ENCODE measurements around the gene PHOX2B.

Gene PHOX2B

DNA sequence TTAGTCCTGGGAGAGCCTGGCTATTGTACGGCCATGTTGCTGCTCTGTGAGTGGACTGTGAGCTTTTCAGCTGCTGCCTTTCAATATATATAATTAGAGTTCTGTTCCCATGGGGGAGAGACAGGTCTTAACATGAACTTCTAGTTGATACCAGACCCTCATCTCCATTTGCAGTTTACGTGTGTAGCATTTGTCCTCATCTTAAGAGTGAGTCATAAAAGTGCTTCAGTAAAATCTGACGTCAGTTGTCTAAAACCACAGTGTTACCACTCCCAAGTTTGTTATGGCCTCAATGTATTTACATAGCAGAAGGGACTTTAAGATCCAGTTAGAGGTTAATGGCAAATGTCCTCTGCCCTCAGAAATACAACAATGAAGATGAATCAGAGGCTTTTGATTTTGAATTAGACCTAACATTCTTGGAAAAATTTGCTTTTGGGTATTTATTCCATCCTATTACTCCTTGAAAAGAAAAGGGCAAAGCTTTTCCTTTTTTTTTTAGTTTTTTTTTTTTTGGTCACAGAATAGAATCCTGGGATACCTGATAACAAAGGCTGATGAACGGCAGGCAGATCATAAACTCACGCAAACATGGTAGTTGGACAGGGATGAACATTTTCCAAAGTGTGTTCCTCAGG is 38.6 kb downstream of the PHOX2B start:
- DNase-seq = no peak

DNA sequence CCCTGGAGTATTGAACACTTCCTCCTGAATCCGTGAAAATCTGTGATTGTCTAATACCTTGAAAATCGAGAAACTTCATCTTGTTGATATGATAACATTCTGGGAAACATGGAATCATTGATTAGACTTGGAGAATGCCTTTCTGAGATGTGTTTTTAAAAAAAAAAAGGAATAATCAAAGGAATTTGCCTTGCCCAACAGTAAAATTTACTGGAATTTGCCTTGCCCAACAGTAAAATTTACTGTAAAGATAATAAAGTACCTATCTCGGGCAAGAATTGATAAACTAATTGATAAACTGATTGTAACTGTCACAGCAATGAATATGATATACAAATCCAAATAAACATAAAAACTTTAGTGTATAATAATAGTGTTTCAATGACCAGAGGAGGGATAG is 44.7 kb downstream of the PHOX2B start:
- no peak for DNase-seq

DNA sequence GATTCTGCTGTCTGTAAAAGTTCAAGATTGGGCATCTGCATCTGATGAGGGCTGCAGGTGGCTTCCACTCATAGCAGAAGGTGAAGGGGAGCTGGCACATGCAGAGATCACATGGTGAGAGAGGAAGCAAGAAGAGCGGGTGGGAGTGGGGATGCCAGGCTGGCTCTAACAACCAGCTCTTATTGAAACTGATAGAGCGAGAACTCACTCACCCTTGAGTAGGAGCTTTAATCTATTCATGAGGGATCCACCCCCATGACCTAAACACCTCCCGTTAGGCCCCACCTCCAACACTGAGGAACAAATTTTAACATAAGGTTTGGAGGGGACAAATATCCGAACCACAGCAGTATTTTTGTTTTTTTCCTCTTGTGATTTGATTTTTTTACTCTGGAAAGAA is 45.8 kb downstream of the PHOX2B start:
- no peak for DNase-seq

DNA sequence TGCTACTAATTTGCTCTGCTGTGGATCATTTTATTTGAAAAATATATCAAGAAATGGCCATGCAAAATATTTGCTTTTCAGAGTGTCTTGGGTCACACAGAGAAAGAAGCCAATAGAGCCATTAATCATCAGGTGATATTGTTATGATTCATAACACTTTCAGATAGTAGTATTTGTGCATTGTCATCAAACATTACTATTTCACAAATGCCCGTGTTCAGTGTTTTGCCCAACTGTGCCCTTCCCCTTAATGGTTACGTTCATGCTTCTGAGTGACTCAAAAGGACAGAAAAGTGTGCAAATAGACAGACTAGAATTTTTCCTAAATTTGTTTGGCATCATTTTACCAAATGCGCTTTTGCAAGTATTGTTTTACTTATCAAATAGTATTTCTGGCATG is 46.5 kb downstream of the PHOX2B start:
- DNase-seq = no peak

DNA sequence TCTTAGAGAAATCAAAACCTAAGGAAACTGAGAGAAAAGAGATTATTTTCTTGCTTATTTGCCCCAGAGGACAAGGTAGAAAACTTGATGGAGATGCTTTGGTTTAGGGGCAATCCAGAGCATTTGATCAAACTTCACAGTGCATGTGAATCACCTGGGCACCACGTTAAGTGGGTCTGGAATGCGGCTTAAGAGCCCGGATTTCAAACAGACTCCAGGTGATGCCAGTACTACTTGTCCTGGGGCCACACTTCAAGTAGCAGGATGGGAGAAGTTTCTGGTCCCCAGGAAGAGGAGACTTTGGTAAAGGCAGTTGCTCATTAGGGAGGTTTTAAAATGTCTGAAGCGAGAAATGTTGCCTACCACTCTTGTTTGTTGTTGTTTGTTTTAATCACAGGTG is 51.8 kb downstream of the PHOX2B start:
- no peak for DNase-seq

DNA sequence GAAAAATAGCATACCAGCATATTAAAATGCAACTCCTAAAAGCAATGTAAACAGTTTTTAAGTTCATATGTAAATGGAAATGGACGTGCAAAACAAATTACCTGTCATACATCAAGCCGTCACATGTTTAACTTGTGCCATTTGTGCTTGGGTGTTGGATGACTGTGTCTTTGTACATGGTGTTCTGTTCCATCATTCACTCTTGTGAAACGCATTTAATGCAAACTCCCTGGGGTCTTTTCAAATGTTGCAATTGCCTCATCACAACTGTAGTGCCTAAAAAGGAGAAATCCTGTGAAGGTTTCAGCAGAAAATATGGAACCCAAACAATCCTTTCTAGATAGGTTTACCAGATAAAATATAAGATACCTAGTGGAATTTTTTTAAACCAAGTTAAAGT is 52.4 kb downstream of the PHOX2B start:
- DNase-seq = no peak
